A673 (cell line): ENCODE data around the gene CDH4. TPM values are rescaled to one million over a fixed set of nuclear protein-coding genes. Genes with fewer than 3 reads are reported as not detected.

Experiments used
- BruUV-seq: library from RNA; stranded (reverse); fragments of 400-500 nt; replicated peaks from 2 replicates; lab custom pipeline; 2021; lab: Mats Ljungman, UMichigan
- CTCF ChIA-PET: fragments of 300-600 bp; sonication (Branson Sonifier 250); formaldehyde crosslinking; loops from one replicate; lab custom pipeline; 2022; ENCODE audit warnings: antibody characterized with exemption; lab: Charles Lee
- POLR2A ChIA-PET: fragments of 300-600 bp; sonication (Branson Sonifier 250); formaldehyde crosslinking; loops from one replicate; lab custom pipeline; 2022; ENCODE audit warnings: antibody characterized with exemption; ENCODE audit not compliant: low non-redundant PET; lab: Charles Lee
- DNase-seq: peaks from one replicate; pipeline ENCODE4 v3.0.0-alpha.2; 2015; ENCODE audit warnings: low spot score
- H3K27ac ChIP-seq: fragments of 200-600 bp; sonication (generic); 2 replicates; pipeline ENCODE4 v1.5.1; 2016; ENCODE audit warnings: mixed run types, low read depth, mild to moderate bottlenecking, mixed read lengths, antibody characterized with exemption, low read length; ENCODE audit not compliant: poor library complexity, severe bottlenecking
- H3K27me3 ChIP-seq: fragments of 200-600 bp; sonication (generic); replicated peaks from 2 replicates; pipeline ENCODE4 v1.6.1; 2017; ENCODE audit warnings: mixed run types, low read depth, mild to moderate bottlenecking, mixed read lengths, antibody characterized with exemption, low read length; ENCODE audit not compliant: insufficient read depth, poor library complexity
- H3K36me3 ChIP-seq: fragments of 200-600 bp; sonication (generic); 2 replicates; pipeline ENCODE4 v1.6.1; 2016; ENCODE audit warnings: mixed run types, mild to moderate bottlenecking, mixed read lengths, antibody characterized with exemption, low read length; ENCODE audit not compliant: insufficient read depth, poor library complexity, severe bottlenecking
- H3K4me1 ChIP-seq: fragments of 200-600 bp; sonication (generic); 2 replicates; pipeline ENCODE4 v1.6.1; 2017; ENCODE audit warnings: mixed run types, mild to moderate bottlenecking, mixed read lengths, antibody characterized with exemption, low read length; ENCODE audit not compliant: insufficient read depth, poor library complexity, severe bottlenecking
- H3K4me3 ChIP-seq: fragments of 200-600 bp; sonication (generic); 2 replicates; pipeline ENCODE4 v1.5.1; 2016; ENCODE audit warnings: low read depth, mixed run types, mild to moderate bottlenecking, mixed read lengths, low read length; ENCODE audit not compliant: poor library complexity, severe bottlenecking
- H3K9me3 ChIP-seq: fragments of 200-600 bp; sonication (generic); 2 replicates; pipeline ENCODE4 v1.6.1; 2016; ENCODE audit warnings: mixed run types, low read depth, mild to moderate bottlenecking, mixed read lengths, antibody characterized with exemption, low read length; ENCODE audit not compliant: poor library complexity, severe bottlenecking
- EZH2 ChIP-seq: fragments of 200-600 bp; sonication (generic); IDR thresholded peaks from 2 replicates; pipeline ENCODE4 v1.6.1; 2017; ENCODE audit warnings: borderline replicate concordance, low read depth, mild to moderate bottlenecking, mixed read lengths, antibody characterized with exemption, low read length; ENCODE audit not compliant: poor library complexity, severe bottlenecking
- intact Hi-C: fragments of 100-400 bp; cut with micrococcal nuclease; formaldehyde crosslinking; loops from one replicate; pipeline ENCODE4 v1.10.0; 2022; ENCODE audit not compliant: unreplicated experiment
- total RNA-seq: library from RNA; stranded (reverse); gene quantifications from 2 replicates; pipeline ENCODE4 v1.2.3, GENCODE V29; 2021
- TF ChIP-seq, protein P1 (sequence below): fragments of 300-800, 200-600 bp; sonication (generic); conservative IDR thresholded peaks from 2 replicates; pipeline ENCODE4 v1.5.1; 2017; ENCODE audit warnings: low read depth, mild to moderate bottlenecking, antibody characterized with exemption, low read length, moderate library complexity, mixed read lengths

The CDH4 gene
- total RNA-seq, 1 experiment from 2014 or later, result 8.3 TPM

DNA sequence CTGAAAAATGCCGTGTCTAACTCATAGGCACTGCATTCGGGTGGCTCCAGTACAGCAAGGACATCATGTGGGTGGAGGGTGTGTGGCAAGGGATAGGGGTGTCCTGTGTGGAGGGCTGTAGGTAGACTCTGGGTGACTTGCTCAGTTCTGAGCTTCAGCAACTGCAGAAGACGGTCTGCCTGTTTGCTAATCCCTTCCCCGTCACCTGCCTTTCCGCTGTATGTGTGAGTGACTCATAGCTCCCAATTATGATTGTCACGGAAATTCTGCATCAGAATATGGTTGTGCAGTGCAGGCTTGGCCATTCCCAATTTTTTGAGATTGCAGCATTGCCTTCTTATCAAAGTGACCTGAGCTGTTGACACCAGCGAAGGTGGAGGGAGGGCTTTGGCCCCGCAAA is 174.3 kb downstream of the CDH4 start:
- intact Hi-C loops, result no loop called here
- CTCF ChIA-PET, result no interaction called here
- Histone ChIP-seq H3K27me3 (no peaks in the 10 kb centered on the region), H3K9me3 (no peaks in the 10 kb centered on the region), H3K36me3 (no peaks in the 10 kb centered on the region), H3K4me1 (peaks cover 26% of the 10 kb centered on the region), H3K27ac (no peak overlapping the region), H3K4me3 (no peak overlapping the region)
- no peak for TF ChIP-seq EZH2
- TF ChIP-seq, protein P1, sequence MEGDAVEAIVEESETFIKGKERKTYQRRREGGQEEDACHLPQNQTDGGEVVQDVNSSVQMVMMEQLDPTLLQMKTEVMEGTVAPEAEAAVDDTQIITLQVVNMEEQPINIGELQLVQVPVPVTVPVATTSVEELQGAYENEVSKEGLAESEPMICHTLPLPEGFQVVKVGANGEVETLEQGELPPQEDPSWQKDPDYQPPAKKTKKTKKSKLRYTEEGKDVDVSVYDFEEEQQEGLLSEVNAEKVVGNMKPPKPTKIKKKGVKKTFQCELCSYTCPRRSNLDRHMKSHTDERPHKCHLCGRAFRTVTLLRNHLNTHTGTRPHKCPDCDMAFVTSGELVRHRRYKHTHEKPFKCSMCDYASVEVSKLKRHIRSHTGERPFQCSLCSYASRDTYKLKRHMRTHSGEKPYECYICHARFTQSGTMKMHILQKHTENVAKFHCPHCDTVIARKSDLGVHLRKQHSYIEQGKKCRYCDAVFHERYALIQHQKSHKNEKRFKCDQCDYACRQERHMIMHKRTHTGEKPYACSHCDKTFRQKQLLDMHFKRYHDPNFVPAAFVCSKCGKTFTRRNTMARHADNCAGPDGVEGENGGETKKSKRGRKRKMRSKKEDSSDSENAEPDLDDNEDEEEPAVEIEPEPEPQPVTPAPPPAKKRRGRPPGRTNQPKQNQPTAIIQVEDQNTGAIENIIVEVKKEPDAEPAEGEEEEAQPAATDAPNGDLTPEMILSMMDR, result no peak
- no TSS peak for BruUV-seq
- POLR2A ChIA-PET, result interaction anchor here (0.5 to 0.6 kb wide), 2 partner anchors 10 kb away, joined by 3 to 9 read pairs; no protein-coding TSS in a partner anchor
- peak; percentile 65 for DNase-seq

DNA sequence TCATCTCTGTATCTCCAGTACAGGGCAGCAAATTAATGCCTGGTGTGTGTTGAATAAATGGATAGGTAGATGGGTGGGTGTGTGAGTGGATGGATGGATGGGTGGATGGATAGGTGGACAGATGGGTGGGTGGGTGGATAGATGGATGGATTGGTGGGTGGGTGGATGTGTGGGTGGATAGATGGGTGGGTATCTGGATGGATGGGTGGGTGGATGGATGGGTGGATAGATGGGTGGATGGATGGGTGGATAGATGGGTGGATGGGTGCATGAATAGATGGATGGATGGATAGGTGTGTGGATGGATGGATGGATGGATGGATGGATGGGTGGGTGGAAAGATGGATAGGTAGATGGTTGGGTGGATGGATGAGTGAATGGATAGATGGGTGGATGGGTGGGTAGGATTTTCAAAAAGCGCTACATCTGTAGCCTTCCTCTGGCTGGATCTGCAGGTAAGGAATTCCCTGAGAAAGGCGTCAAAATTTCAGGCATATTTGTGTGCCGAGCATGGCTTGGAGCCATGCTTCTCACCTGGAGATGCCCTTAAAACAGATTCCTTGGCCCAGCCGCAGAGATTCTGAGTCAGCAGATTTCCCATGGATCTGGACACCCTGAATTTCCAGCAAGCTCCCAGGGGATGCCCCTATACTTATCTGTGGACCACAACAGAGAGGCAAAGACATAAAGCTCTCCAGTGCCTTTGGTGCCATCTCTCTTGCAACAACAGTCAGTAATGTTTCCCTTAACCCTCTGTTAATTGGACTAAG is 177.6 kb downstream of the CDH4 start:
- no peak overlapping the region for H3K27ac ChIP-seq
- no TSS peak for BruUV-seq
- ChIA-PET CTCF (no interaction called here), POLR2A (no interaction called here)
- no peak for TF ChIP-seq EZH2
- TF ChIP-seq, protein P1, result no peak
- H3K4me1 ChIP-seq, result peaks cover 40% of the 10 kb centered on the region
- no peaks in the 10 kb centered on the region for H3K27me3 ChIP-seq
- intact Hi-C loops, result no loop called here
- no peak for DNase-seq
- no peaks in the 10 kb centered on the region for H3K36me3 ChIP-seq
- H3K4me3 ChIP-seq, result no peak overlapping the region
- no peaks in the 10 kb centered on the region for H3K9me3 ChIP-seq

DNA sequence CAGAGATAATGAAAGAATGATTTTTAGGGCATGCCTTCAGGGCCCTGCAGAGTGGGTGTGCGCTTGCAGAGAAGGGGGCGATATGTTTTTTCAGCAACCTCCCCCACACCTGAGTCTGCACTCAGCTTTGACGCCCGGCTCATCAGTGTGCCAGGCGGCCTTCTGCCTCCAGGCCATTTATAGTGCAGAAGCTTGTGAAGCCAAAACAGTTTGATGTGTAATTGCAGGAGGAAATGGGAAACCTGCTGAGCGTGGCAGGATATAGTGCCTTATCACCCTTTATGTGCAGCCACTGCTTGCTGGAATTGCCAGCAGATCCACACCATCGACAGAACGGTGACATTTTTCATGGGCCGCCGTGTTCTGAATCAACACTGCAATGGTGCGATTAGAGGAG is 178.2 kb downstream of the CDH4 start:
- peak; percentile 69 for DNase-seq
- Histone ChIP-seq H3K27ac (no peak overlapping the region), H3K27me3 (no peaks in the 10 kb centered on the region), H3K4me1 (peaks cover 46% of the 10 kb centered on the region), H3K9me3 (no peaks in the 10 kb centered on the region), H3K4me3 (no peak overlapping the region), H3K36me3 (no peaks in the 10 kb centered on the region)
- no TSS peak for BruUV-seq
- ChIA-PET CTCF (no interaction called here), POLR2A (no interaction called here)
- TF ChIP-seq, protein P1, result no peak
- no peak for TF ChIP-seq EZH2
- intact Hi-C loops, result no loop called here
